WI38 (cell line): Measurements from ENCODE around the gene IER5L.

Source experiments
- H3K4me3 ChIP-seq: 2 replicates; pipeline ENCODE4 v1.5.1; 2011; ENCODE audit warnings: low read depth, mild to moderate bottlenecking, control low read depth, low read length
- TF ChIP-seq, protein P1 (sequence below): IDR thresholded peaks from 2 replicates; pipeline ENCODE4 v1.5.1; 2012; ENCODE audit warnings: low read depth, mild to moderate bottlenecking, control low read depth, low read length

IER5L gene

DNA sequence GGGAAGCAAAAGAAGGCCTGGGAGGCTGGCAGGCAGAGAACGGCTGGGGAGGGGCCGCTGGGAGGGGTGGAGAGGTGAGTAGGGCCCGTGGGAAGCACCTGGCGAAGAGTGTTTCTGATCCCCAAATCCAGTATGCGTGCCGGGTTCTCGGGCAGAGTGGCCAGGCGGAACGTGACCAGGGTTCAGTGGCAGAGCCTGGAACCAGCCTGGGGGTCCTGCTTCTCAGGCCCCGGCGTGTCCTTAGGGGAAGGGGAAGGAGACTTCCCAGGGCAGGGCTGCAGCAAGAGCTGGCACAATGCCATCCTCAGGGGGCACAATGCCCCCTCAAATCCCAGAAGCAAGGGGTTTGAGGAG is 25.5 kb upstream of the IER5L start:
- TF ChIP-seq, protein P1, sequence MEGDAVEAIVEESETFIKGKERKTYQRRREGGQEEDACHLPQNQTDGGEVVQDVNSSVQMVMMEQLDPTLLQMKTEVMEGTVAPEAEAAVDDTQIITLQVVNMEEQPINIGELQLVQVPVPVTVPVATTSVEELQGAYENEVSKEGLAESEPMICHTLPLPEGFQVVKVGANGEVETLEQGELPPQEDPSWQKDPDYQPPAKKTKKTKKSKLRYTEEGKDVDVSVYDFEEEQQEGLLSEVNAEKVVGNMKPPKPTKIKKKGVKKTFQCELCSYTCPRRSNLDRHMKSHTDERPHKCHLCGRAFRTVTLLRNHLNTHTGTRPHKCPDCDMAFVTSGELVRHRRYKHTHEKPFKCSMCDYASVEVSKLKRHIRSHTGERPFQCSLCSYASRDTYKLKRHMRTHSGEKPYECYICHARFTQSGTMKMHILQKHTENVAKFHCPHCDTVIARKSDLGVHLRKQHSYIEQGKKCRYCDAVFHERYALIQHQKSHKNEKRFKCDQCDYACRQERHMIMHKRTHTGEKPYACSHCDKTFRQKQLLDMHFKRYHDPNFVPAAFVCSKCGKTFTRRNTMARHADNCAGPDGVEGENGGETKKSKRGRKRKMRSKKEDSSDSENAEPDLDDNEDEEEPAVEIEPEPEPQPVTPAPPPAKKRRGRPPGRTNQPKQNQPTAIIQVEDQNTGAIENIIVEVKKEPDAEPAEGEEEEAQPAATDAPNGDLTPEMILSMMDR: no peak
- peak overlapping the region; percentile 70 for H3K4me3 ChIP-seq

DNA sequence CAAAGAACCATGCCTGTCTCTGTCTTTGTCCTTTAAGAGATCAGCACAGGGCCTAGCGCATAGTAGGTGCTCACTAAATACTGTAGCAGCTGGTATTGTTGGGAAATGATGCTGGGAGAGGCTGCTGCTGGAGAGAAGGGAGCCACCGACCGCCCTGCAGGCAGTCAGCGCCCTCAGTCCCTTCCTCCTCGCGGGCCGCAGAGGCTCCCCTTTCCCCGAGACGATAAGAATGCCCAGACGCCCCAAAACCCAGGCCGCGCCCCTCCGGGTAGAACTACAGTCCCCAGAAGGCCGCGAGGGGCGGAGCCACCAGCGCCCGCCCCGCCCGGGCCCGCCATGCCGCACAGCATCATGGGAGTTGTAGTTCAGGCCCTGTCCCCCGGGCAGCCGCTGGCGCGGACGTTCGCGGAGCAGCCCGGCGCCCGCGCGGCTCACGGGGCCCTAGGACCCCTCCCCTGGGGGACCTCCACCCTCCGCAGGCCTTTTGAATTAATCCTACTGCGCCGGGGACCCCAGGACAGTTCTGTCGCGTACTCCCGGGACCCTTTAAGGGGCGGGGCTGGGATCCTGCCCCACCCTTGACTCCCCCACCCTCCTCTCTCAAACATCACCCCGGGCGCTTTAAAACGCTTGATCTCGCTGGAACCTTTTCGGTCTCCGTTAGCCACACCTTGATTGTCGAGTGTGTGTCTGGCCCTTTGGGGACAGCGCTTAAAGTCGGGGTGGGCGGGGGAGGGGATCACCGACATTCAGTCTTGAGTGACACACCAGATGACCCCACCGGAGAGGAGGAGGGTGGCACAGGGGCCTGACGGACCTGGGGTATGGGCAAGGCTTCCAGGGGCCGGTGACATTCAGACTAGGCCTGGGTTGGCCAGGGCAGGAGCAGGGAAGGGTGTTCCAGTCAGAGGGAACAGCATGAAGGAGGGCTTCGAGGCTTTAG is 24.8 kb upstream of the IER5L start:
- TF ChIP-seq, protein P1: no peak
- peak overlapping the region; percentile 70 for H3K4me3 ChIP-seq

DNA sequence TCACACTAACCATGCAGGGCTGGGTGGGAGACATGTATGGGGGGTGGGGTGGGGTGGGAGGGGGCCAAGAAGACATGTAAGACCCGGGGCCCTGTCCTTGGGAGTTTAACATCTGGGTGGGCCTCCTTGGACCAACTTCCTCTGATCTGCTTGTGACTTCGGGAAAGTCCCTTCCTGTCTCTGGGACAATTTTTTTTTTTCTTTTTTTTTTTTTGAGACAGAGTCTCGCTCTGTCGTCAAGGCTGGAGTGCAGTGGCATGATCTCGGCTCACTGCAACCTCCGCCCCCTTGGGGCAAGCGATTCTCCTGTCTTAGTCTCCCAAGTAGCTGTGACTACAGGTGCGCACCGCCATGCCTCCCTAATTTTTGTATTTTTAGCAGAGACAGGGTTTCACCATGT is 23.8 kb upstream of the IER5L start:
- TF ChIP-seq, protein P1: no peak
- no peak overlapping the region for H3K4me3 ChIP-seq

DNA sequence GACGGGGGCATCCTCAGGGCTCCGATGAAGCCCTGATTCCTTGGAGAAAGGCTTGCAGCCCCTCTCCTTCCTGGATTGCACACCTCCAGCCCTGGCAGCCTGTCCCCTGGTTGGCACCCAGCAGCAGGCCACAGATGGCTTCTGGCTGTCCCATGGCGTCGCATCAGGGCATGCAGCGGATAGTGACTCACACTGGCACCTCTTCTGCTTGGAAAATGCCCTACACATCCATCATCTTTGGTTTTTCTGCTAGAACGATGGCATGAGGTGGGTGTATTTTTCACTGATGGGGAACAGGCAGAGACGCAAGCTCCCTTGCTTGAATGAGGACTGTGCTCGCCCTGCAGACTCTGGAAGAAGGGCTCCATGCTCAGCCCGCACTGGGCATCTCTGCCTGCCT is 23.2 kb upstream of the IER5L start:
- TF ChIP-seq, protein P1: no peak
- H3K4me3 ChIP-seq: no peak overlapping the region

DNA sequence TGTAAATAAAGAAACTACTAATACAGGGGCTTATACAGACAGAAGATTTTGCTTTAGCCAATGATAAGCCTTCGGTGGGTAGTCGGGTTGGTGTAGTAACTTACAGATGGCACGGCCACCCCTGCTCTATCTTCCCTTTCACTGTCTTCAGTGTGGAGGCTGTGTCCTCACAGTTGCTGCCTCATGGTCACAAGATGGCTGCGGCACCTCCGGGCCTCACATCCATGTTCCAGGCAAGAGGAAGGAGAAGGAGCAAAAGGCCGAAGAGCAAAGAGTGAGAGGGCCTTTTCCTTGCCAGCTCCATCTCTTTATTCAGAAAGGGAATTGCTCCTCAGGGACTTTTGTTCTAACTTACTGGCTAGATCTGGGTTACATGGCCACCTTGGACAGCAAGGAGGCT is 22.2 kb upstream of the IER5L start:
- no peak overlapping the region for H3K4me3 ChIP-seq
- TF ChIP-seq, protein P1: no peak

DNA sequence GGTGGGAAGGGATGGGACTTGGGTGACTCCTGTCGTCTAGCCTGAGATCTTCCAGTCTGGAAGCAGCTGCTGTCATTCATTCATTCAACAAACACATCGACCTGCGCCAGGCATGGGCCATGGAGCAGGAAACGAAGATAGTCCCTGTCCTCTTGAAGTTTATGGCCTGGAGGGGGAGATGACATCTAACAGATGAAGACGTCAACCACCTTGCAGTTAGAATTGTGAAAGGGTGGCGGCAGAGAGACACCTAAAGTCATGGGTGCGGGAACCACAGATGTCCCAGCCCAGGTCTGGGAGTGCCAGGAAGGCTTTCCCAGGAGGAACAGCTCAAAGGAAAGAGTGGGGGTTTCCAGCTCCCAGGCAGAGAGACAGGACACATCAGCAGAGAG is 21.0 kb upstream of the IER5L start:
- TF ChIP-seq, protein P1: no peak
- no peak overlapping the region for H3K4me3 ChIP-seq

DNA sequence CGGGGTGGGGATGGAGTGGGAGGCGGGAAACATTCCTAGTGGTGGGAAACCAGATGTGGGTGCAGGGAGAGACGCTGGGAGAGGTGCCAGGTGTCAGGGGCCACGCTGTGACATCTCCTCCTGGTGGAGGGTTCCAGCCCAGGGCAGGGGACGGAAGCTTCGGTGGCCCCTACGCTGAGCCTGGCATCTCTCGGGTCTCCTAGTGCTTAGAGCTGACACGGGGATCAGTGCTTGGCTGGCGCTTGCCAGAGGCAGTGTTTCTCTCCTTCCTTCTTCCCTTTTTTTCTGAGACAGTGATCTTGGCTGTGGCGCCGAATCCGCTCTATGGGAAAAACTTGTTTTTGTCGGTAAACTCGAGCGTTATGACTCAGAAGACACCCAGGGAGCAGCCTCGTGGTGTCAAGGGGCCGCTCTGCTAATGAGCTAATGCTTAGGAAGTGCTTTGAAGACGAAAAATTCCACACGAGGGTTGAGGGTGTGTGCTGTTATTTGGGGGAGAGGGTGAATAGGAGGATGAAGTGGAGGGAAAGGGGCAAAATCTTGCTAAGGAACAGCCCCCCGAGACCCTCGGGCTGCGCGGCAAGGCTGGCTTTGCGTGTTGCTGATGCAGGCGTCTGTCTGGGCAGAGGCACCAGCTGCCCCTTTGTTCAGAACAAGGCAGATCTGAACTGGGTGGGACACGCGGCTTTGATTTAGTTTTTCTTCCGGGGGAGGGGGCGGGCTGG is 20.4 kb upstream of the IER5L start:
- TF ChIP-seq, protein P1: no peak
- no peak overlapping the region for H3K4me3 ChIP-seq
